Measurements from ENCODE around the gene DPYSL3. TPM values are rescaled to one million over a fixed set of nuclear protein-coding genes. Genes with fewer than 3 reads are reported as not detected.

Gene DPYSL3
- total RNA-seq, 1 experiment from 2014 or later = 17.2 TPM

DNA sequence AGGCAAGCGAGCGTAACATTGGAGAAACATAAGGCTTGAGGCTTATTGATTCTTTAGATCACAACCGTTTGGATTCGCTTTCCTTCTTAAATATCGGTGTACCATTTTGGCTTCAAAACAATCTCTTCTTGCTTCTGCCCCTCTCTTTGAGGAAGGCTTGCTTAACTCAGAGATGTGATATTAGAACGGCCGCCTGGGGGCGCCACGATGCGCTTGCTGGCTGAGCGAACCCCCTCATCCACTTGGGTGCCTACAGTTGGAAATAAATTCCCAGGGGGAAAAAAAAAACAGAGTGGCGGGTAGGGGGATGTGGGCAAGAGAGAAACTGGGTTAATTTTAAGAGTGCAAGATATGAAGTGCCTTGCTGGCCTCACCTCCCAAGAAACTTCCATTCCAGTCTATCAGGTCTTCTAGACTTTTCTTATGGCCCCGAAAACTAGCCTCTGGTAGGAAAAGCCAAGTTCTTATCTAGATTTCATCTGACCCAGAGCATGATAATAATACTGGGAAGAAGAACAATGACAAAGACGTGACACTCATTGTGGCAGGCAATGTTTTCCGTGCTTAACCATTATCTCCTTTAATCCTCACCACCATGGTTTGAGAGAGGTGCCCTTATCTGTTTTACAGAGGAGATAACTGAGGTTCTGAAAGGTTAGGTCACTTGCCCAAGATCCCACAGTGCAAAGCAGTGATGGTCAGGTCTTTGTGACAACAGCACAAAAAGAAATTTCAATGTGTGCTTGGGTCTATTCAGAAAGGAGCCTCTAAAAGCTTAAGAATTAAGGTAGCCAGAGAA is 115.8 kb downstream of the DPYSL3 start:
- Histone ChIP-seq H2AFZ (ENCODE audit: low read depth, low read length, poor library complexity, severe bottlenecking) (no peak overlapping the region), H3K27ac (ENCODE audit: low read depth, low read length) (no peak overlapping the region), H3K9me3 (ENCODE audit: control insufficient read depth in 1 of 2, insufficient read depth in 1 of 2, low read depth in 1 of 2, low read length in 2 of 2) (no peaks in the 10 kb centered on the region), H4K20me1 (ENCODE audit: insufficient read depth) (no peaks in the 10 kb centered on the region), H3K4me3 (replicated peaks in 1 of 2; ENCODE audit: low read depth in 1 of 2, low read length in 2 of 2) (no peak overlapping the region), H3K4me2 (ENCODE audit: low read length) (no peak overlapping the region), H3K9me2 (ENCODE audit: insufficient read depth) (no peaks in the 10 kb centered on the region), H3K79me2 (ENCODE audit: insufficient read depth, low read length) (no peaks in the 10 kb centered on the region), H3K27me3 (ENCODE audit: insufficient read depth, low read length) (no peaks in the 10 kb centered on the region), H3K36me3 (ENCODE audit: control insufficient read depth in 1 of 2, insufficient read depth in 2 of 2, low read length in 2 of 2) (no peaks in the 10 kb centered on the region), H3K4me1 (ENCODE audit: control insufficient read depth in 1 of 2, insufficient read depth in 2 of 2, low read length in 2 of 2) (no peaks in the 10 kb centered on the region), H3K9ac (ENCODE audit: low read length) (no peak overlapping the region)
- RAD21 ChIA-PET (ENCODE audit: low non-redundant PET in 1 of 2, low total read pairs in 2 of 2, uncharacterized antibody in 2 of 2, unreplicated experiment in 2 of 2) = no interaction called here
- DNase-seq (ENCODE audit: low read depth, low spot score) = no peak
- POLR2A ChIA-PET = no interaction called here
- BruUV-seq (replicated peaks) = no TSS peak
- intact Hi-C loops (cut with micrococcal nuclease) = no loop called here
- no peak for ATAC-seq
- CTCF ChIA-PET = no interaction called here
- TF ChIP-seq MAX (IDR thresholded peaks at IDR 0.05) = no peak
- no peak for TF ChIP-seq ELF1 (IDR thresholded peaks at IDR 0.05; ENCODE audit: borderline replicate concordance, low read depth)
- no peak for TF ChIP-seq TCF7L2 (IDR thresholded peaks at IDR 0.05; ENCODE audit: borderline replicate concordance, extremely low read depth, insufficient read depth, insufficient read length)
- TF ChIP-seq, protein P1, sequence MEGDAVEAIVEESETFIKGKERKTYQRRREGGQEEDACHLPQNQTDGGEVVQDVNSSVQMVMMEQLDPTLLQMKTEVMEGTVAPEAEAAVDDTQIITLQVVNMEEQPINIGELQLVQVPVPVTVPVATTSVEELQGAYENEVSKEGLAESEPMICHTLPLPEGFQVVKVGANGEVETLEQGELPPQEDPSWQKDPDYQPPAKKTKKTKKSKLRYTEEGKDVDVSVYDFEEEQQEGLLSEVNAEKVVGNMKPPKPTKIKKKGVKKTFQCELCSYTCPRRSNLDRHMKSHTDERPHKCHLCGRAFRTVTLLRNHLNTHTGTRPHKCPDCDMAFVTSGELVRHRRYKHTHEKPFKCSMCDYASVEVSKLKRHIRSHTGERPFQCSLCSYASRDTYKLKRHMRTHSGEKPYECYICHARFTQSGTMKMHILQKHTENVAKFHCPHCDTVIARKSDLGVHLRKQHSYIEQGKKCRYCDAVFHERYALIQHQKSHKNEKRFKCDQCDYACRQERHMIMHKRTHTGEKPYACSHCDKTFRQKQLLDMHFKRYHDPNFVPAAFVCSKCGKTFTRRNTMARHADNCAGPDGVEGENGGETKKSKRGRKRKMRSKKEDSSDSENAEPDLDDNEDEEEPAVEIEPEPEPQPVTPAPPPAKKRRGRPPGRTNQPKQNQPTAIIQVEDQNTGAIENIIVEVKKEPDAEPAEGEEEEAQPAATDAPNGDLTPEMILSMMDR (IDR thresholded peaks at IDR 0.05 in 2 of 3, conservative IDR thresholded peaks at IDR 0.05 in 1 of 3; ENCODE audit: borderline replicate concordance in 1 of 3, insufficient read depth in 1 of 3, low read depth in 2 of 3, low read length in 2 of 3) = peak in 1 of 3 experiments; percentile 36; a peak in 1 of 6 replicates

- Histone ChIP-seq H3K27me3 (ENCODE audit: insufficient read depth, low read length) (no peaks in the 10 kb centered on the region), H4K20me1 (ENCODE audit: insufficient read depth) (no peaks in the 10 kb centered on the region), H3K9me2 (ENCODE audit: insufficient read depth) (no peaks in the 10 kb centered on the region), H3K27ac (ENCODE audit: low read depth, low read length) (no peak overlapping the region), H3K9me3 (ENCODE audit: control insufficient read depth in 1 of 2, insufficient read depth in 1 of 2, low read depth in 1 of 2, low read length in 2 of 2) (no peaks in the 10 kb centered on the region), H3K4me3 (replicated peaks in 1 of 2; ENCODE audit: low read depth in 1 of 2, low read length in 2 of 2) (no peak overlapping the region), H2AFZ (ENCODE audit: low read depth, low read length, poor library complexity, severe bottlenecking) (no peak overlapping the region), H3K9ac (ENCODE audit: low read length) (no peak overlapping the region), H3K36me3 (ENCODE audit: control insufficient read depth in 1 of 2, insufficient read depth in 2 of 2, low read length in 2 of 2) (no peaks in the 10 kb centered on the region), H3K4me2 (ENCODE audit: low read length) (no peak overlapping the region), H3K4me1 (ENCODE audit: control insufficient read depth in 1 of 2, insufficient read depth in 2 of 2, low read length in 2 of 2) (peaks cover 0 to 4% of the 10 kb centered on the region in 2 experiments; a peak in 1 of 4 replicates), H3K79me2 (ENCODE audit: insufficient read depth, low read length) (no peaks in the 10 kb centered on the region)
- intact Hi-C loops (cut with micrococcal nuclease) = no loop called here
- CTCF ChIA-PET = interaction anchor here (1.0 to 2.0 kb wide), 4 partner anchors 12 to 203 kb away, joined by 3 to 7 read pairs (median 4); no protein-coding TSS in a partner anchor
- ATAC-seq (peak; percentile 97), DNase-seq (ENCODE audit: low read depth, low spot score) (peak; percentile 38)
- RAD21 ChIA-PET (ENCODE audit: low non-redundant PET in 1 of 2, low total read pairs in 2 of 2, uncharacterized antibody in 2 of 2, unreplicated experiment in 2 of 2) = no interaction called here
- TF ChIP-seq RAD21 (IDR thresholded peaks at IDR 0.05; ENCODE audit: low read depth) = peak; percentile 69
- no peak for TF ChIP-seq ELF1 (IDR thresholded peaks at IDR 0.05; ENCODE audit: borderline replicate concordance, low read depth)
- TF ChIP-seq, protein P1 (IDR thresholded peaks at IDR 0.05 in 2 of 3, conservative IDR thresholded peaks at IDR 0.05 in 1 of 3; ENCODE audit: borderline replicate concordance in 1 of 3, insufficient read depth in 1 of 3, low read depth in 2 of 3, low read length in 2 of 3) = peak; percentile 47 to 65 (median 60); a peak in 5 of 6 replicates
- TF ChIP-seq FOSL1 (IDR thresholded peaks at IDR 0.05; ENCODE audit: low read depth) = 0 out of 2 replicates have a peak, but pooled peaks have one; percentile 31
- TF ChIP-seq EZH2 (IDR thresholded peaks at IDR 0.05) = no peak
- POLR2A ChIA-PET = no interaction called here
- no TSS peak for BruUV-seq (replicated peaks)
Observed at GRCh38 chr5:147391781-147392180, 118.1 kb downstream of the DPYSL3 start.
